DND-41 (cell line): Measurements from ENCODE around the gene PSMA3.

Experiments used
- ATAC-seq: fragments of 200-7000 bp; cut with Tn5 transposase; 3 replicates; pipeline ENCODE4 v1.9.1; 2021; ENCODE audit warnings: low read depth; ENCODE audit not compliant: insufficient read depth
- DNase-seq: peaks from one replicate; pipeline ENCODE4 v3.0.0-alpha.2; 2020
- H2AFZ ChIP-seq: 2 replicates; pipeline ENCODE4 v1.6.0; 2012; ENCODE audit warnings: low read depth, low read length
- H3K27ac ChIP-seq: 2 replicates; pipeline ENCODE4 v1.5.1; 2012; ENCODE audit warnings: low read length, inconsistent platforms
- H3K27me3 ChIP-seq: fragments of 200-600 bp; sonication (generic); 2 replicates; pipeline ENCODE4 v1.6.0; 2012; ENCODE audit warnings: low read length, mild to moderate bottlenecking, inconsistent platforms; ENCODE audit not compliant: insufficient read depth, poor library complexity
- H3K36me3 ChIP-seq: 2 replicates; pipeline ENCODE4 v1.5.1; 2012; ENCODE audit warnings: low read length, inconsistent platforms; ENCODE audit not compliant: insufficient read depth
- H3K4me1 ChIP-seq: 2 replicates; pipeline ENCODE4 v1.5.1; 2012; ENCODE audit warnings: mild to moderate bottlenecking, low read length; ENCODE audit not compliant: insufficient read depth
- H3K4me2 ChIP-seq: 2 replicates; pipeline ENCODE4 v1.6.0; 2012; ENCODE audit warnings: mild to moderate bottlenecking, moderate library complexity, low read length, inconsistent platforms; ENCODE audit not compliant: insufficient read depth
- H3K4me3 ChIP-seq, 2 experiments: fragments of 200-600 bp in 1 of 2; shearing (Covaris generic) in 1 of 2; 2 replicates each; pipeline ENCODE4 v1.5.1; 2012 to 2016; ENCODE audit warnings: inconsistent platforms in 2 of 2, low read length in 2 of 2, mild to moderate bottlenecking in 2 of 2, low read depth in 1 of 2, moderate library complexity in 1 of 2
- H3K79me2 ChIP-seq: 2 replicates; pipeline ENCODE4 v1.6.0; 2012; ENCODE audit warnings: low read length, inconsistent platforms; ENCODE audit not compliant: insufficient read depth
- H3K9ac ChIP-seq: 2 replicates; pipeline ENCODE4 v1.6.0; 2012; ENCODE audit warnings: low read depth, mild to moderate bottlenecking, inconsistent platforms, low read length, moderate library complexity
- H3K9me3 ChIP-seq: 2 replicates; pipeline ENCODE4 v1.5.1; 2012; ENCODE audit warnings: low read length, moderate library complexity, mild to moderate bottlenecking, inconsistent platforms; ENCODE audit not compliant: insufficient read depth, severe bottlenecking
- H4K20me1 ChIP-seq: 2 replicates; pipeline ENCODE4 v1.6.0; 2012; ENCODE audit warnings: low read length; ENCODE audit not compliant: insufficient read depth
- EZH2 ChIP-seq: IDR thresholded peaks from 3 replicates; pipeline ENCODE4 v1.6.1; 2012; ENCODE audit warnings: borderline replicate concordance, low read depth, mild to moderate bottlenecking, moderate library complexity, low read length, inconsistent platforms; ENCODE audit not compliant: severe bottlenecking
- TF ChIP-seq, protein P1 (sequence below): IDR thresholded peaks from 2 replicates; pipeline ENCODE4 v1.5.1; 2012; ENCODE audit warnings: borderline replicate concordance, low read length, moderate library complexity, mild to moderate bottlenecking; ENCODE audit not compliant: poor library complexity, severe bottlenecking; ENCODE audit errors: extremely low read depth

PSMA3 gene

GRCh38 chr14:58244556-58245387 is at the start of gene PSMA3:
Gene PSMA3 (plus strand): TSS chr14:58244843. CDS start chr14:58244921, 78 bp downstream.
- Histone ChIP-seq H3K9ac (peak within 1 kb of the TSS; percentile 80), H3K9me3 (no peaks in the 10 kb centered on the region), H3K79me2 (peaks cover 55% of the 10 kb centered on the region), H3K27me3 (no peaks in the 10 kb centered on the region), H3K4me1 (peaks cover 43% of the 10 kb centered on the region), H2AFZ (peak within 1 kb of the TSS; percentile 85), H3K4me3 (peak within 1 kb of the TSS; percentile 71 to 84), H3K36me3 (peaks cover 29% of the 10 kb centered on the region), H3K4me2 (peak within 1 kb of the TSS; percentile 89), H3K27ac (peak within 1 kb of the TSS; percentile 93), H4K20me1 (peaks cover 34% of the 10 kb centered on the region)
- DNase-seq = peak; percentile 98
- TF ChIP-seq, protein P1, sequence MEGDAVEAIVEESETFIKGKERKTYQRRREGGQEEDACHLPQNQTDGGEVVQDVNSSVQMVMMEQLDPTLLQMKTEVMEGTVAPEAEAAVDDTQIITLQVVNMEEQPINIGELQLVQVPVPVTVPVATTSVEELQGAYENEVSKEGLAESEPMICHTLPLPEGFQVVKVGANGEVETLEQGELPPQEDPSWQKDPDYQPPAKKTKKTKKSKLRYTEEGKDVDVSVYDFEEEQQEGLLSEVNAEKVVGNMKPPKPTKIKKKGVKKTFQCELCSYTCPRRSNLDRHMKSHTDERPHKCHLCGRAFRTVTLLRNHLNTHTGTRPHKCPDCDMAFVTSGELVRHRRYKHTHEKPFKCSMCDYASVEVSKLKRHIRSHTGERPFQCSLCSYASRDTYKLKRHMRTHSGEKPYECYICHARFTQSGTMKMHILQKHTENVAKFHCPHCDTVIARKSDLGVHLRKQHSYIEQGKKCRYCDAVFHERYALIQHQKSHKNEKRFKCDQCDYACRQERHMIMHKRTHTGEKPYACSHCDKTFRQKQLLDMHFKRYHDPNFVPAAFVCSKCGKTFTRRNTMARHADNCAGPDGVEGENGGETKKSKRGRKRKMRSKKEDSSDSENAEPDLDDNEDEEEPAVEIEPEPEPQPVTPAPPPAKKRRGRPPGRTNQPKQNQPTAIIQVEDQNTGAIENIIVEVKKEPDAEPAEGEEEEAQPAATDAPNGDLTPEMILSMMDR = no peak
- no peak for TF ChIP-seq EZH2
- peak; percentile 90 for ATAC-seq

- no peak overlapping the region for H3K4me3 ChIP-seq
- no peak overlapping the region for H2AFZ ChIP-seq
- no peaks in the 10 kb centered on the region for H3K9me3 ChIP-seq
- H3K27ac ChIP-seq = no peak overlapping the region
- TF ChIP-seq, protein P1 = no peak
- no peak for TF ChIP-seq EZH2
- no peak overlapping the region for H3K4me2 ChIP-seq
- H4K20me1 ChIP-seq = no peaks in the 10 kb centered on the region
- ATAC-seq (no peak), DNase-seq (no peak)
- no peak overlapping the region for H3K9ac ChIP-seq
- H3K27me3 ChIP-seq = peaks cover 16% of the 10 kb centered on the region
- H3K79me2 ChIP-seq = peaks cover 12% of the 10 kb centered on the region
- H3K36me3 ChIP-seq = no peaks in the 10 kb centered on the region
- peaks cover 15% of the 10 kb centered on the region for H3K4me1 ChIP-seq
These were observed 48.4 kb upstream of the PSMA3 start for GRCh38 chr14:58196198-58196597.

DNA sequence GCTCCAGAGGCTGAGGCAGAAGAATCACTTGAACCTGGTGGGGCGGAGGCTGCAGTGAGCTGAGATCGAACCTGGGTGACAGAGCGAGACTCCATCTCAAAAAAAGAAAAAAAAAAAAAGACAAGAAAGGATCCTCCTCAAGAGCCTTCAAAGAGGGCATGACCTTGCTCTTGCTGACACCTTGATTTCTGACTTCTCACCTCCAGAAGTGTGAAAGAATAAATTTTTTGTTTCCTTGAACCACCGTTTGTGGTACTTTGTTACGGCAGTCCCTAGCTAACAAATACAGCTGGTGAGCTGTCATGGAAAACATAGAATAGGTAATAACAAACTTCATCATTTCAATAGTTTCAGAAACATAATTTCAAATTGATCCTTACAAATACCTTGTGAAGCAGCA is 46.6 kb upstream of the PSMA3 start:
- ATAC-seq (no peak), DNase-seq (no peak)
- Histone ChIP-seq H4K20me1 (no peaks in the 10 kb centered on the region), H3K9me3 (no peaks in the 10 kb centered on the region), H2AFZ (no peak overlapping the region), H3K9ac (no peak overlapping the region), H3K27me3 (peaks cover 4% of the 10 kb centered on the region), H3K4me1 (peaks cover 25% of the 10 kb centered on the region), H3K27ac (no peak overlapping the region), H3K4me3 (no peak overlapping the region), H3K79me2 (peaks cover 26% of the 10 kb centered on the region), H3K4me2 (no peak overlapping the region), H3K36me3 (0 out of 2 replicates have a peak, but pooled peaks cover 3% of the 10 kb centered on the region)
- no peak for TF ChIP-seq EZH2
- TF ChIP-seq, protein P1 = no peak
